Measurements from ENCODE around the gene ZBTB37. TPM values are rescaled to one million over a fixed set of nuclear protein-coding genes. Genes with fewer than 3 reads are reported as not detected.

The ZBTB37 gene
- total and polyA plus RNA-seq, 2 donors from 2014 or later = 1.0 to 19.1 TPM

DNA sequence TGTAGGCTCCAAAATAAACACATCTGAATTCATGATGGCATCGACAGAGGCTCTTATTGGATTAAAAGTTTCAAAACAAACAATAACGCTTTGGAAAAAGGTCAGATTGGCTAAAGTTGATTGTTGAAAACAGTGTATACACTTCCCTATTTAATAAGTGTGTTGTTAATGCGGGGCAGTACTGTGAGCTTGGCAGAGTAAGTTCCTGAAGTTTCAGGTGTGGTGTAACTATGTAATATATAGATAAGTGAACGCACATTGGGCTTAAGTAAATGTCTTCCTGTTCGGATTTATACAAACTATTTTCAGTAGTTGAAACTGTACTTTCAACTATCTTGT is 810 bp downstream of the ZBTB37 start:
- Histone ChIP-seq H3K27me3 (ENCODE audit: control insufficient read depth, insufficient read depth, low read length) (no peaks in the 10 kb centered on the region), H3K27ac (ENCODE audit: low read depth in 2 of 2, low read length in 2 of 2) (peak overlapping the region; percentile 97 to 98), H3K9me3 (ENCODE audit: control insufficient read depth in 2 of 3, insufficient read depth in 1 of 3, low read length in 3 of 3) (no peaks in the 10 kb centered on the region), H3K36me3 (ENCODE audit: control insufficient read depth in 2 of 3, insufficient read depth in 3 of 3, low read length in 3 of 3) (peaks cover 15 to 33% (median 21%) of the 10 kb centered on the region in 3 donors), H3K4me1 (ENCODE audit: control insufficient read depth in 2 of 3, insufficient read depth in 2 of 3, low read depth in 1 of 3, low read length in 3 of 3) (peaks cover 0 to 27% (median 14%) of the 10 kb centered on the region in 3 donors), H3K4me3 (ENCODE audit: low read length in 3 of 3) (peak overlapping the region; percentile 84 to 99 (median 92)), H3K9ac (ENCODE audit: low read length in 3 of 3) (peak overlapping the region; percentile 83 to 92 (median 91))
- DNase-seq (no peak), FAIRE-seq (no peak)
- TF ChIP-seq, protein P1, sequence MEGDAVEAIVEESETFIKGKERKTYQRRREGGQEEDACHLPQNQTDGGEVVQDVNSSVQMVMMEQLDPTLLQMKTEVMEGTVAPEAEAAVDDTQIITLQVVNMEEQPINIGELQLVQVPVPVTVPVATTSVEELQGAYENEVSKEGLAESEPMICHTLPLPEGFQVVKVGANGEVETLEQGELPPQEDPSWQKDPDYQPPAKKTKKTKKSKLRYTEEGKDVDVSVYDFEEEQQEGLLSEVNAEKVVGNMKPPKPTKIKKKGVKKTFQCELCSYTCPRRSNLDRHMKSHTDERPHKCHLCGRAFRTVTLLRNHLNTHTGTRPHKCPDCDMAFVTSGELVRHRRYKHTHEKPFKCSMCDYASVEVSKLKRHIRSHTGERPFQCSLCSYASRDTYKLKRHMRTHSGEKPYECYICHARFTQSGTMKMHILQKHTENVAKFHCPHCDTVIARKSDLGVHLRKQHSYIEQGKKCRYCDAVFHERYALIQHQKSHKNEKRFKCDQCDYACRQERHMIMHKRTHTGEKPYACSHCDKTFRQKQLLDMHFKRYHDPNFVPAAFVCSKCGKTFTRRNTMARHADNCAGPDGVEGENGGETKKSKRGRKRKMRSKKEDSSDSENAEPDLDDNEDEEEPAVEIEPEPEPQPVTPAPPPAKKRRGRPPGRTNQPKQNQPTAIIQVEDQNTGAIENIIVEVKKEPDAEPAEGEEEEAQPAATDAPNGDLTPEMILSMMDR (IDR thresholded peaks at IDR 0.05; ENCODE audit: borderline replicate concordance, extremely low read depth, insufficient read depth) = no peak
- intact Hi-C loops (cut with DNase I) = no loop called here

DNA sequence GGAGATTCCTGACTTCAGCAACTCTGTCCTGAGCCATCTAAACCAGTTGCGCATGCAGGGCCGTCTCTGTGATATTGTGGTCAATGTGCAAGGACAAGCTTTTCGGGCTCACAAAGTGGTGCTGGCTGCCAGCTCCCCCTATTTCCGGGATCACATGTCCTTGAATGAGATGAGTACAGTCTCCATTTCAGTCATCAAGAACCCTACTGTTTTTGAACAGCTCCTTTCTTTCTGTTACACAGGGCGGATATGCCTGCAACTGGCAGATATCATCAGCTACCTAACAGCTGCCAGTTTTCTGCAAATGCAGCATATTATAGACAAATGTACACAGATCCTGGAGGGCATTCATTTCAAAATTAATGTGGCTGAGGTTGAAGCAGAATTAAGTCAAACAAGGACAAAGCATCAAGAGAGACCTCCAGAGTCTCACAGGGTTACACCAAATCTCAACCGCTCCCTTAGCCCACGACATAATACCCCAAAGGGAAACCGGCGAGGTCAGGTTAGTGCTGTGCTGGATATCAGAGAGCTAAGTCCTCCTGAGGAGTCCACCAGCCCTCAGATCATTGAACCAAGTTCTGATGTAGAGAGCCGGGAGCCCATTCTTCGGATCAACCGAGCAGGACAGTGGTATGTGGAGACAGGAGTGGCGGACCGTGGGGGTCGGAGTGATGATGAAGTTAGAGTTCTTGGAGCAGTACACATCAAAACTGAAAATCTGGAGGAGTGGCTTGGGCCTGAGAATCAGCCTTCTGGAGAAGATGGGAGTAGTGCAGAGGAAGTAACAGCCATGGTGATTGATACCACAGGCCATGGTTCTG is 2.3 kb downstream of the ZBTB37 start:
- intact Hi-C loops (cut with DNase I) = no loop called here
- Histone ChIP-seq H3K36me3 (ENCODE audit: control insufficient read depth in 2 of 3, insufficient read depth in 3 of 3, low read length in 3 of 3) (peaks cover 1 to 18% (median 11%) of the 10 kb centered on the region in 3 donors), H3K4me1 (ENCODE audit: control insufficient read depth in 2 of 3, insufficient read depth in 2 of 3, low read depth in 1 of 3, low read length in 3 of 3) (peaks cover 0 to 27% (median 13%) of the 10 kb centered on the region in 3 donors), H3K27ac (ENCODE audit: low read depth in 2 of 2, low read length in 2 of 2) (no peak overlapping the region), H3K4me3 (ENCODE audit: low read length in 3 of 3) (no peak overlapping the region), H3K27me3 (ENCODE audit: control insufficient read depth, insufficient read depth, low read length) (no peaks in the 10 kb centered on the region), H3K9me3 (ENCODE audit: control insufficient read depth in 2 of 3, insufficient read depth in 1 of 3, low read length in 3 of 3) (no peaks in the 10 kb centered on the region), H3K9ac (ENCODE audit: low read length in 3 of 3) (peak overlapping the region in 1 of 3 donors; percentile 12)
- no peak for FAIRE-seq
- TF ChIP-seq, protein P1 (IDR thresholded peaks at IDR 0.05; ENCODE audit: borderline replicate concordance, extremely low read depth, insufficient read depth) = no peak
- DNase-seq = no peak

DNA sequence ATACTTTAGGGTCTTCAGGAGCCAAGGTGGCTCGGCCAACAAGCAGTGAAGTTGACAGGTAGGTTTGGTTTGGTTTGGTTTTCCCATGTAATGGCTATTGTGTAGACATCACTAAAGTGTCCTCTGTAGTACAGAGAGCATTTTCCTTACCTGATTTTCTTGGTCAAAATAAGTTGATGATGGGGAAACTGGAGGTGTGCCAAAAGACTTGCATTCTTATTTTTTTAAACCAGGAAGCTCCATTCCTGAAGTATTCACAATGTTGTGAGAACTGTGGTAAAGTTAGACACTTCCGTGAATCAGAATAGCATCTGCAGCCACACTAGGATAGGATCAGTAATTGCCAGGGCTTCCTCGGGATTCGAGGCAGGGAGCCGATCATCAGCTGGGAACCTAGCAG is 2.9 kb downstream of the ZBTB37 start:
- Histone ChIP-seq H3K4me1 (ENCODE audit: control insufficient read depth in 2 of 3, insufficient read depth in 2 of 3, low read depth in 1 of 3, low read length in 3 of 3) (peaks cover 0 to 22% (median 10%) of the 10 kb centered on the region in 3 donors), H3K4me3 (ENCODE audit: low read length in 3 of 3) (no peak overlapping the region), H3K27ac (ENCODE audit: low read depth in 2 of 2, low read length in 2 of 2) (no peak overlapping the region), H3K9ac (ENCODE audit: low read length in 3 of 3) (no peak overlapping the region), H3K36me3 (ENCODE audit: control insufficient read depth in 2 of 3, insufficient read depth in 3 of 3, low read length in 3 of 3) (peaks cover 0 to 12% (median 10%) of the 10 kb centered on the region in 3 donors), H3K9me3 (ENCODE audit: control insufficient read depth in 2 of 3, insufficient read depth in 1 of 3, low read length in 3 of 3) (no peaks in the 10 kb centered on the region), H3K27me3 (ENCODE audit: control insufficient read depth, insufficient read depth, low read length) (no peaks in the 10 kb centered on the region)
- TF ChIP-seq, protein P1 (IDR thresholded peaks at IDR 0.05; ENCODE audit: borderline replicate concordance, extremely low read depth, insufficient read depth) = no peak
- intact Hi-C loops (cut with DNase I) = no loop called here
- DNase-seq = no peak
- FAIRE-seq = no peak
